Measurements from ENCODE around the gene ZNF367.
A peak's percentile ranks its signal among the peaks of the same experiment; 100 is the strongest.

ZNF367 gene

GRCh38 chr9:96459268-96460007 lies 41.3 kb upstream of the ZNF367 start:
- TF ChIP-seq ZNF274 (IDR thresholded peaks at IDR 0.05; ENCODE audit: low read depth, low read length) (no peak), YY1 (IDR thresholded peaks at IDR 0.05; ENCODE audit: insufficient read depth, insufficient read length) (no peak), SUZ12 (IDR thresholded peaks at IDR 0.05; ENCODE audit: extremely low read depth, insufficient read depth, insufficient read length) (no peak)
- Histone ChIP-seq H3K4me3 (ENCODE audit: insufficient read length, low read depth) (no peak overlapping the region), H3K27me3 (ENCODE audit: insufficient read depth, insufficient read length) (no peaks in the 10 kb centered on the region), H3K4me1 (ENCODE audit: insufficient read depth, insufficient read length) (no peaks in the 10 kb centered on the region), H3K36me3 (ENCODE audit: insufficient read depth, insufficient read length, low read length) (peaks cover 31% of the 10 kb centered on the region), H3K9ac (ENCODE audit: insufficient read length, low read depth) (no peak overlapping the region), H3K9me3 (ENCODE audit: insufficient read depth, low read length) (no peaks in the 10 kb centered on the region)
- no peak for DNase-seq (ENCODE audit: low read depth, low spot score)

GRCh38 chr9:96458226-96458625 lies 40.1 kb upstream of the ZNF367 start:
- DNase-seq (ENCODE audit: low read depth, low spot score) = no peak
- no peaks in the 10 kb centered on the region for H3K4me1 ChIP-seq (ENCODE audit: insufficient read depth, insufficient read length)
- H3K4me3 ChIP-seq (ENCODE audit: insufficient read length, low read depth) = no peak overlapping the region
- no peaks in the 10 kb centered on the region for H3K27me3 ChIP-seq (ENCODE audit: insufficient read depth, insufficient read length)
- H3K9me3 ChIP-seq (ENCODE audit: insufficient read depth, low read length) = no peaks in the 10 kb centered on the region
- TF ChIP-seq ZNF274 (IDR thresholded peaks at IDR 0.05; ENCODE audit: low read depth, low read length) (no peak), SUZ12 (IDR thresholded peaks at IDR 0.05; ENCODE audit: extremely low read depth, insufficient read depth, insufficient read length) (no peak), YY1 (IDR thresholded peaks at IDR 0.05; ENCODE audit: insufficient read depth, insufficient read length) (no peak)
- peaks cover 25% of the 10 kb centered on the region for H3K36me3 ChIP-seq (ENCODE audit: insufficient read depth, insufficient read length, low read length)
- no peak overlapping the region for H3K9ac ChIP-seq (ENCODE audit: insufficient read length, low read depth)

GRCh38 chr9:96457266-96457665 lies 39.1 kb upstream of the ZNF367 start:
- no peak for DNase-seq (ENCODE audit: low read depth, low spot score)
- no peak for TF ChIP-seq YY1 (IDR thresholded peaks at IDR 0.05; ENCODE audit: insufficient read depth, insufficient read length)
- no peak for TF ChIP-seq SUZ12 (IDR thresholded peaks at IDR 0.05; ENCODE audit: extremely low read depth, insufficient read depth, insufficient read length)
- TF ChIP-seq ZNF274 (IDR thresholded peaks at IDR 0.05; ENCODE audit: low read depth, low read length) = no peak

GRCh38 chr9:96453625-96454024 lies 35.5 kb upstream of the ZNF367 start:
- no peaks in the 10 kb centered on the region for H3K9me3 ChIP-seq (ENCODE audit: insufficient read depth, low read length)
- no peak overlapping the region for H3K9ac ChIP-seq (ENCODE audit: insufficient read length, low read depth)
- no peak overlapping the region for H3K4me3 ChIP-seq (ENCODE audit: insufficient read length, low read depth)
- TF ChIP-seq SUZ12 (IDR thresholded peaks at IDR 0.05; ENCODE audit: extremely low read depth, insufficient read depth, insufficient read length) (no peak), ZNF274 (IDR thresholded peaks at IDR 0.05; ENCODE audit: low read depth, low read length) (no peak), YY1 (IDR thresholded peaks at IDR 0.05; ENCODE audit: insufficient read depth, insufficient read length) (no peak)
- H3K27me3 ChIP-seq (ENCODE audit: insufficient read depth, insufficient read length) = peaks cover 19% of the 10 kb centered on the region
- DNase-seq (ENCODE audit: low read depth, low spot score) = no peak
- peaks cover 8% of the 10 kb centered on the region for H3K36me3 ChIP-seq (ENCODE audit: insufficient read depth, insufficient read length, low read length)
- peaks cover 5% of the 10 kb centered on the region for H3K4me1 ChIP-seq (ENCODE audit: insufficient read depth, insufficient read length)

More at GRCh38 chr9:96457266-96457665, 39.1 kb upstream of the ZNF367 start:
- Histone ChIP-seq H3K4me3 (ENCODE audit: insufficient read length, low read depth) (no peak overlapping the region), H3K27me3 (ENCODE audit: insufficient read depth, insufficient read length) (no peaks in the 10 kb centered on the region), H3K4me1 (ENCODE audit: insufficient read depth, insufficient read length) (no peaks in the 10 kb centered on the region), H3K9me3 (ENCODE audit: insufficient read depth, low read length) (no peaks in the 10 kb centered on the region), H3K36me3 (ENCODE audit: insufficient read depth, insufficient read length, low read length) (peaks cover 25% of the 10 kb centered on the region), H3K9ac (ENCODE audit: insufficient read length, low read depth) (no peak overlapping the region)

- Histone ChIP-seq H3K9ac (ENCODE audit: insufficient read length, low read depth) (peak overlapping the region; percentile 93), H3K9me3 (ENCODE audit: insufficient read depth, low read length) (no peaks in the 10 kb centered on the region), H3K4me1 (ENCODE audit: insufficient read depth, insufficient read length) (peaks cover 5% of the 10 kb centered on the region), H3K36me3 (ENCODE audit: insufficient read depth, insufficient read length, low read length) (peaks cover 4% of the 10 kb centered on the region), H3K4me3 (ENCODE audit: insufficient read length, low read depth) (peak overlapping the region; percentile 81), H3K27me3 (ENCODE audit: insufficient read depth, insufficient read length) (peaks cover 34% of the 10 kb centered on the region)
- no peak for TF ChIP-seq SUZ12 (IDR thresholded peaks at IDR 0.05; ENCODE audit: extremely low read depth, insufficient read depth, insufficient read length)
- no peak for TF ChIP-seq YY1 (IDR thresholded peaks at IDR 0.05; ENCODE audit: insufficient read depth, insufficient read length)
- TF ChIP-seq ZNF274 (IDR thresholded peaks at IDR 0.05; ENCODE audit: low read depth, low read length) = no peak
- DNase-seq (ENCODE audit: low read depth, low spot score) = peak; percentile 11
Observed at GRCh38 chr9:96450613-96451528, 32.7 kb upstream of the ZNF367 start.

- peak; percentile 93 for DNase-seq (ENCODE audit: low read depth, low spot score)
- Histone ChIP-seq H3K36me3 (ENCODE audit: insufficient read depth, insufficient read length, low read length) (peaks cover 1% of the 10 kb centered on the region), H3K4me3 (ENCODE audit: insufficient read length, low read depth) (peak within 1 kb of the TSS; percentile 81), H3K9me3 (ENCODE audit: insufficient read depth, low read length) (no peaks in the 10 kb centered on the region), H3K27me3 (ENCODE audit: insufficient read depth, insufficient read length) (peaks cover 34% of the 10 kb centered on the region), H3K9ac (ENCODE audit: insufficient read length, low read depth) (peak within 1 kb of the TSS; percentile 93), H3K4me1 (ENCODE audit: insufficient read depth, insufficient read length) (peaks cover 5% of the 10 kb centered on the region)
- no peak for TF ChIP-seq YY1 (IDR thresholded peaks at IDR 0.05; ENCODE audit: insufficient read depth, insufficient read length)
- TF ChIP-seq ZNF274 (IDR thresholded peaks at IDR 0.05; ENCODE audit: low read depth, low read length) = no peak
- no peak for TF ChIP-seq SUZ12 (IDR thresholded peaks at IDR 0.05; ENCODE audit: extremely low read depth, insufficient read depth, insufficient read length)
Observed at GRCh38 chr9:96449845-96450612, 31.9 kb upstream of the ZNF367 start, which contains the start of gene HABP4. HABP4 (plus strand) TSS chr9:96450169; CDS start chr9:96450280, 111 bp downstream.
